ENCODE data around the gene HMCES.
"Not testable (repeated sequence)": the region's sequence is repeated elsewhere in the genome, so short reads cannot be mapped to it uniquely, and the experiment has no call there.

Gene HMCES

GRCh38 chr3:129347458-129347845 is 68.8 kb downstream of the HMCES start:
- DNase-seq (ENCODE audit: low read depth), result no peak

- DNase-seq (ENCODE audit: low read depth), result no peak
Observed at GRCh38 chr3:129348734-129349133, 70.1 kb downstream of the HMCES start.

GRCh38 chr3:129349169-129349568 is 70.5 kb downstream of the HMCES start:
- not testable (repeated sequence) for DNase-seq (ENCODE audit: low read depth)

GRCh38 chr3:129349791-129350190 is 71.1 kb downstream of the HMCES start:
- no peak for DNase-seq (ENCODE audit: low read depth)

- no peak for DNase-seq (ENCODE audit: low read depth)
Observed at GRCh38 chr3:129352045-129352444, 73.4 kb downstream of the HMCES start.

GRCh38 chr3:129352650-129353588 is 74.2 kb downstream of the HMCES start:
- DNase-seq (ENCODE audit: low read depth), result no peak

GRCh38 chr3:129353589-129353941 is 74.9 kb downstream of the HMCES start:
- DNase-seq (ENCODE audit: low read depth), result no peak

Measured in T-helper 22 cell (primary cell).